Vagina (tissue), 2 donors: ENCODE results near the gene MARK2.

Experiments used
- POLR2A ChIP-seq, 2 donors: fragments of 450-650 bp; IDR thresholded peaks; one replicate each; pipeline ENCODE4 v1.6.1; 2017; ENCODE audit warnings: antibody characterized with exemption in 2 of 2, mild to moderate bottlenecking in 2 of 2, moderate library complexity in 2 of 2
- POLR2AphosphoS5 ChIP-seq, 2 donors: sonication (generic); formaldehyde crosslinking; IDR thresholded peaks; one replicate each; pipeline ENCODE4 v1.9.0; 2017; ENCODE audit warnings: antibody characterized with exemption in 2 of 2, mild to moderate bottlenecking in 2 of 2, low read depth in 1 of 2; ENCODE audit not compliant: insufficient read depth in 1 of 2
- TF ChIP-seq, protein P1 (sequence below), 3 experiments: fragments of 450-650 bp in 2 of 3; fragments of 200-600 bp in 1 of 3; sonication (generic) in 1 of 3; IDR thresholded peaks; one replicate each; pipeline ENCODE4 v1.5.1; 2017 to 2019; ENCODE audit warnings: antibody characterized with exemption in 3 of 3, mild to moderate bottlenecking in 2 of 3, moderate library complexity in 2 of 3

GRCh38 chr11:63832336-63832735 is 6.6 kb upstream of the MARK2 start:
- no peak for TF ChIP-seq POLR2A (IDR thresholded peaks at IDR 0.05)
- TF ChIP-seq, protein P1, sequence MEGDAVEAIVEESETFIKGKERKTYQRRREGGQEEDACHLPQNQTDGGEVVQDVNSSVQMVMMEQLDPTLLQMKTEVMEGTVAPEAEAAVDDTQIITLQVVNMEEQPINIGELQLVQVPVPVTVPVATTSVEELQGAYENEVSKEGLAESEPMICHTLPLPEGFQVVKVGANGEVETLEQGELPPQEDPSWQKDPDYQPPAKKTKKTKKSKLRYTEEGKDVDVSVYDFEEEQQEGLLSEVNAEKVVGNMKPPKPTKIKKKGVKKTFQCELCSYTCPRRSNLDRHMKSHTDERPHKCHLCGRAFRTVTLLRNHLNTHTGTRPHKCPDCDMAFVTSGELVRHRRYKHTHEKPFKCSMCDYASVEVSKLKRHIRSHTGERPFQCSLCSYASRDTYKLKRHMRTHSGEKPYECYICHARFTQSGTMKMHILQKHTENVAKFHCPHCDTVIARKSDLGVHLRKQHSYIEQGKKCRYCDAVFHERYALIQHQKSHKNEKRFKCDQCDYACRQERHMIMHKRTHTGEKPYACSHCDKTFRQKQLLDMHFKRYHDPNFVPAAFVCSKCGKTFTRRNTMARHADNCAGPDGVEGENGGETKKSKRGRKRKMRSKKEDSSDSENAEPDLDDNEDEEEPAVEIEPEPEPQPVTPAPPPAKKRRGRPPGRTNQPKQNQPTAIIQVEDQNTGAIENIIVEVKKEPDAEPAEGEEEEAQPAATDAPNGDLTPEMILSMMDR (IDR thresholded peaks at IDR 0.05) = no peak
- no peak for TF ChIP-seq POLR2AphosphoS5 (IDR thresholded peaks at IDR 0.05; ENCODE audit: insufficient read depth in 1 of 2, low read depth in 1 of 2)
